ENCODE results near the gene CTRB2. TPM values are rescaled to one million over a fixed set of nuclear protein-coding genes. Genes with fewer than 3 reads are reported as not detected.

CTRB2 gene
- total RNA-seq, 1 donor from 2014 or later = not detected

- no peak for TF ChIP-seq CTCF (IDR thresholded peaks at IDR 0.05; ENCODE audit: unreplicated experiment)
- H3K36me3 Mint-ChIP-seq = peaks cover 4% of the 10 kb centered on the region
- H3K9me3 Mint-ChIP-seq = peaks cover 49% of the 10 kb centered on the region
- no peak overlapping the region for H3K27ac Mint-ChIP-seq
- H3K4me3 Mint-ChIP-seq = no peak overlapping the region
- no peak for DNase-seq (ENCODE audit: low spot score in 2 of 2, unreplicated experiment in 2 of 2)
- no peaks in the 10 kb centered on the region for H3K4me1 Mint-ChIP-seq
- peaks cover 2% of the 10 kb centered on the region for H3K27me3 Mint-ChIP-seq (ENCODE audit: low read depth)
These were observed 25.3 kb downstream of the CTRB2 start for GRCh38 chr16:75181630-75182029.

GRCh38 chr16:75179208-75179607, 27.8 kb downstream of the CTRB2 start:
- H3K9me3 Mint-ChIP-seq = peaks cover 47% of the 10 kb centered on the region
- peaks cover 13% of the 10 kb centered on the region for H3K36me3 Mint-ChIP-seq
- no peaks in the 10 kb centered on the region for H3K4me1 Mint-ChIP-seq
- no peak for DNase-seq (ENCODE audit: low spot score in 2 of 2, unreplicated experiment in 2 of 2)
- no peak for TF ChIP-seq CTCF (IDR thresholded peaks at IDR 0.05; ENCODE audit: unreplicated experiment)
- no peak overlapping the region for H3K27ac Mint-ChIP-seq
- H3K4me3 Mint-ChIP-seq = no peak overlapping the region
- H3K27me3 Mint-ChIP-seq (ENCODE audit: low read depth) = peaks cover 2% of the 10 kb centered on the region

GRCh38 chr16:75176926-75177325, 30.0 kb downstream of the CTRB2 start:
- no peak for DNase-seq (ENCODE audit: low spot score in 2 of 2, unreplicated experiment in 2 of 2)
- Mint-ChIP-seq H3K4me1 (no peaks in the 10 kb centered on the region), H3K27ac (no peak overlapping the region), H3K4me3 (no peak overlapping the region), H3K9me3 (peaks cover 64% of the 10 kb centered on the region), H3K36me3 (peaks cover 34% of the 10 kb centered on the region), H3K27me3 (ENCODE audit: low read depth) (no peaks in the 10 kb centered on the region)
- no peak for TF ChIP-seq CTCF (IDR thresholded peaks at IDR 0.05; ENCODE audit: unreplicated experiment)

GRCh38 chr16:75175074-75175473, 31.9 kb downstream of the CTRB2 start:
- peaks cover 50% of the 10 kb centered on the region for H3K36me3 Mint-ChIP-seq
- H3K9me3 Mint-ChIP-seq = peaks cover 68% of the 10 kb centered on the region
- TF ChIP-seq CTCF (IDR thresholded peaks at IDR 0.05; ENCODE audit: unreplicated experiment) = no peak
- H3K4me1 Mint-ChIP-seq = no peaks in the 10 kb centered on the region
- no peak for DNase-seq (ENCODE audit: low spot score in 2 of 2, unreplicated experiment in 2 of 2)
- no peak overlapping the region for H3K4me3 Mint-ChIP-seq
- no peaks in the 10 kb centered on the region for H3K27me3 Mint-ChIP-seq (ENCODE audit: low read depth)
- no peak overlapping the region for H3K27ac Mint-ChIP-seq

- Mint-ChIP-seq H3K27me3 (ENCODE audit: low read depth) (no peaks in the 10 kb centered on the region), H3K27ac (no peak overlapping the region), H3K4me3 (no peak overlapping the region), H3K9me3 (peaks cover 76% of the 10 kb centered on the region), H3K36me3 (peaks cover 75% of the 10 kb centered on the region), H3K4me1 (no peaks in the 10 kb centered on the region)
- no peak for DNase-seq (ENCODE audit: low spot score in 2 of 2, unreplicated experiment in 2 of 2)
- no peak for TF ChIP-seq CTCF (IDR thresholded peaks at IDR 0.05; ENCODE audit: unreplicated experiment)
These were observed 34.4 kb downstream of the CTRB2 start for GRCh38 chr16:75172578-75172977.

GRCh38 chr16:75169899-75170405, 37.0 kb downstream of the CTRB2 start:
- DNase-seq (ENCODE audit: low spot score in 2 of 2, unreplicated experiment in 2 of 2) = no peak
- no peaks in the 10 kb centered on the region for H3K4me1 Mint-ChIP-seq
- H3K4me3 Mint-ChIP-seq = no peak overlapping the region
- no peak for TF ChIP-seq CTCF (IDR thresholded peaks at IDR 0.05; ENCODE audit: unreplicated experiment)
- peaks cover 81% of the 10 kb centered on the region for H3K9me3 Mint-ChIP-seq
- peaks cover 87% of the 10 kb centered on the region for H3K36me3 Mint-ChIP-seq
- no peaks in the 10 kb centered on the region for H3K27me3 Mint-ChIP-seq (ENCODE audit: low read depth)
- no peak overlapping the region for H3K27ac Mint-ChIP-seq

Measured in mesothelial cell of epicardium (in vitro differentiated cells).